Neural cell (in vitro differentiated cells): ENCODE data around the gene SLC25A36. TPM values are rescaled to one million over a fixed set of nuclear protein-coding genes. Genes with fewer than 3 reads are reported as not detected.

ENCODE experiments used
- H2AFZ ChIP-seq: fragments of 200-600, 300-800 bp; sonication (generic), shearing (Covaris generic); 2 replicates; pipeline ENCODE4 v1.6.0; 2014; ENCODE audit warnings: low read depth, mild to moderate bottlenecking, antibody characterized with exemption, low read length, moderate library complexity
- H3F3A ChIP-seq: fragments of 200-600 bp; shearing (Covaris generic); 2 replicates; pipeline ENCODE4 v1.6.1; 2016; ENCODE audit warnings: mild to moderate bottlenecking, moderate library complexity, mixed read lengths, antibody characterized with exemption, low read length; ENCODE audit not compliant: insufficient read depth, poor library complexity, severe bottlenecking
- H3K27ac ChIP-seq: fragments of 200-600, 300-800 bp; sonication (generic), shearing (Covaris generic); 2 replicates; pipeline ENCODE4 v1.5.1; 2014; ENCODE audit warnings: mild to moderate bottlenecking, low read length, moderate library complexity
- H3K27me3 ChIP-seq: fragments of 300-800, 200-600 bp; sonication (generic), shearing (Covaris generic); 2 replicates; pipeline ENCODE4 v1.6.0; 2014; ENCODE audit warnings: mild to moderate bottlenecking, low read depth, low read length, moderate library complexity; ENCODE audit not compliant: insufficient read depth
- H3K36me3 ChIP-seq: fragments of 300-800, 200-600 bp; sonication (generic), shearing (Covaris generic); 2 replicates; pipeline ENCODE4 v1.5.1; 2014; ENCODE audit warnings: mild to moderate bottlenecking, antibody characterized with exemption, low read length, moderate library complexity; ENCODE audit not compliant: insufficient read depth
- H3K4me2 ChIP-seq: fragments of 300-800, 200-600 bp; sonication (generic), shearing (Covaris generic); 2 replicates; pipeline ENCODE4 v1.6.0; 2014; ENCODE audit warnings: mild to moderate bottlenecking, low read length
- H3K4me3 ChIP-seq: fragments of 300-800, 200-600 bp; sonication (generic), shearing (Covaris generic); 2 replicates; pipeline ENCODE4 v1.5.1; 2014; ENCODE audit warnings: mild to moderate bottlenecking, low read length, moderate library complexity
- H3K79me2 ChIP-seq: fragments of 200-600 bp; shearing (Covaris generic); replicated peaks from 2 replicates; pipeline ENCODE4 v1.6.0; 2014; ENCODE audit warnings: mild to moderate bottlenecking, low read length, moderate library complexity; ENCODE audit not compliant: insufficient read depth
- H3K9ac ChIP-seq: fragments of 300-800, 200-600 bp; sonication (generic), shearing (Covaris generic); 2 replicates; pipeline ENCODE4 v1.6.1; 2016; ENCODE audit warnings: mild to moderate bottlenecking, low read length, mixed read lengths
- H3K9me2 ChIP-seq: fragments of 200-600 bp; shearing (Covaris generic); 2 replicates; pipeline ENCODE4 v1.6.1; 2016; ENCODE audit warnings: mild to moderate bottlenecking, low read length, mixed read lengths; ENCODE audit not compliant: insufficient read depth
- H3K9me3 ChIP-seq: fragments of 200-600, 300-800 bp; sonication (generic), shearing (Covaris generic); 2 replicates; pipeline ENCODE4 v1.6.1; 2016; ENCODE audit warnings: mild to moderate bottlenecking, mixed run types, low read length, moderate library complexity, mixed read lengths
- H4K20me1 ChIP-seq: fragments of 200-600 bp; shearing (Covaris generic); 2 replicates; pipeline ENCODE4 v1.6.1; 2016; ENCODE audit warnings: mild to moderate bottlenecking, mixed run types; ENCODE audit not compliant: insufficient read depth
- EP300 ChIP-seq: fragments of 450-650 bp; conservative IDR thresholded peaks from 2 replicates; pipeline ENCODE4 v1.6.1; 2014; ENCODE audit warnings: antibody characterized with exemption, mild to moderate bottlenecking, moderate library complexity; ENCODE audit not compliant: poor library complexity, severe bottlenecking
- EZH2 ChIP-seq: fragments of 200-600, 300-800 bp; shearing (Covaris generic), sonication (generic); IDR thresholded peaks from 2 replicates; pipeline ENCODE4 v1.6.1; 2014; ENCODE audit warnings: antibody characterized with exemption, low read length, borderline replicate concordance, mild to moderate bottlenecking; ENCODE audit not compliant: insufficient read depth, poor library complexity, severe bottlenecking
- MXI1 ChIP-seq: fragments of 450-650 bp; conservative IDR thresholded peaks from 2 replicates; pipeline ENCODE4 v1.6.1; 2014; ENCODE audit warnings: antibody characterized with exemption, mild to moderate bottlenecking; ENCODE audit not compliant: poor library complexity, severe bottlenecking
- POLR2AphosphoS5 ChIP-seq: IDR thresholded peaks from 2 replicates; pipeline ENCODE4 v1.6.1; 2012
- SMC3 ChIP-seq: fragments of 450-650 bp; conservative IDR thresholded peaks from 2 replicates; pipeline ENCODE4 v1.6.1; 2014; ENCODE audit warnings: antibody characterized with exemption, mild to moderate bottlenecking, moderate library complexity; ENCODE audit not compliant: poor library complexity
- TAF1 ChIP-seq: IDR thresholded peaks from 2 replicates; pipeline ENCODE4 v1.6.1; 2012; ENCODE audit warnings: low read depth
- polyA plus RNA-seq: library from polyadenylated mRNA; depleted of rRNA; stranded (reverse); fragments of >200 nt; gene quantifications from 2 replicates; pipeline ENCODE4 v1.2.3, GENCODE V29; 2014
- TF ChIP-seq, protein P1 (sequence below): fragments of 450-650 bp; IDR thresholded peaks from 2 replicates; pipeline ENCODE4 v1.5.1; 2014; ENCODE audit warnings: antibody characterized with exemption, mild to moderate bottlenecking, moderate library complexity; ENCODE audit not compliant: poor library complexity, severe bottlenecking
- TF ChIP-seq, protein P2 (sequence below): IDR thresholded peaks from 2 replicates; pipeline ENCODE4 v1.6.1; 2012; ENCODE audit warnings: borderline replicate concordance

SLC25A36 gene
- polyA plus RNA-seq, 1 donor from 2014 or later, result 227 TPM

DNA sequence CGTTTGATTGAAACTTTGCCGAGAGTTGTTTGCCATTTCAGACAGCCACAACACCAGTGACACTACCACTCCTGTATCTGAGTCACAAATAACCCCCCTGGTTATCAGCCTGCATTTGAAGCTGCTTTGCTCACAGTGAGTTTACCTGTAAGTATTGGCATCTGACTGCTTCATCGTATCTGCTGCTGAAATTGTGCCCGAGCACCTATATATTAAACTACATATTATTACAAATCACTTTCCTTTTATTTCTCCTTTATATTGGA lies 70.3 kb downstream of the SLC25A36 start:
- Histone ChIP-seq H3K79me2 (no peaks in the 10 kb centered on the region), H4K20me1 (no peaks in the 10 kb centered on the region), H3K9me2 (no peaks in the 10 kb centered on the region), H3K36me3 (no peaks in the 10 kb centered on the region), H3K9me3 (no peaks in the 10 kb centered on the region), H3K4me3 (no peak overlapping the region), H3F3A (no peaks in the 10 kb centered on the region), H2AFZ (no peak overlapping the region), H3K27me3 (no peaks in the 10 kb centered on the region), H3K27ac (no peak overlapping the region), H3K9ac (no peak overlapping the region), H3K4me2 (no peak overlapping the region)
- TF ChIP-seq EP300 (no peak), MXI1 (no peak), EZH2 (no peak), SMC3 (no peak), TAF1 (no peak), POLR2AphosphoS5 (no peak)
- TF ChIP-seq, protein P1, sequence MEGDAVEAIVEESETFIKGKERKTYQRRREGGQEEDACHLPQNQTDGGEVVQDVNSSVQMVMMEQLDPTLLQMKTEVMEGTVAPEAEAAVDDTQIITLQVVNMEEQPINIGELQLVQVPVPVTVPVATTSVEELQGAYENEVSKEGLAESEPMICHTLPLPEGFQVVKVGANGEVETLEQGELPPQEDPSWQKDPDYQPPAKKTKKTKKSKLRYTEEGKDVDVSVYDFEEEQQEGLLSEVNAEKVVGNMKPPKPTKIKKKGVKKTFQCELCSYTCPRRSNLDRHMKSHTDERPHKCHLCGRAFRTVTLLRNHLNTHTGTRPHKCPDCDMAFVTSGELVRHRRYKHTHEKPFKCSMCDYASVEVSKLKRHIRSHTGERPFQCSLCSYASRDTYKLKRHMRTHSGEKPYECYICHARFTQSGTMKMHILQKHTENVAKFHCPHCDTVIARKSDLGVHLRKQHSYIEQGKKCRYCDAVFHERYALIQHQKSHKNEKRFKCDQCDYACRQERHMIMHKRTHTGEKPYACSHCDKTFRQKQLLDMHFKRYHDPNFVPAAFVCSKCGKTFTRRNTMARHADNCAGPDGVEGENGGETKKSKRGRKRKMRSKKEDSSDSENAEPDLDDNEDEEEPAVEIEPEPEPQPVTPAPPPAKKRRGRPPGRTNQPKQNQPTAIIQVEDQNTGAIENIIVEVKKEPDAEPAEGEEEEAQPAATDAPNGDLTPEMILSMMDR, result no peak
- TF ChIP-seq, protein P2, sequence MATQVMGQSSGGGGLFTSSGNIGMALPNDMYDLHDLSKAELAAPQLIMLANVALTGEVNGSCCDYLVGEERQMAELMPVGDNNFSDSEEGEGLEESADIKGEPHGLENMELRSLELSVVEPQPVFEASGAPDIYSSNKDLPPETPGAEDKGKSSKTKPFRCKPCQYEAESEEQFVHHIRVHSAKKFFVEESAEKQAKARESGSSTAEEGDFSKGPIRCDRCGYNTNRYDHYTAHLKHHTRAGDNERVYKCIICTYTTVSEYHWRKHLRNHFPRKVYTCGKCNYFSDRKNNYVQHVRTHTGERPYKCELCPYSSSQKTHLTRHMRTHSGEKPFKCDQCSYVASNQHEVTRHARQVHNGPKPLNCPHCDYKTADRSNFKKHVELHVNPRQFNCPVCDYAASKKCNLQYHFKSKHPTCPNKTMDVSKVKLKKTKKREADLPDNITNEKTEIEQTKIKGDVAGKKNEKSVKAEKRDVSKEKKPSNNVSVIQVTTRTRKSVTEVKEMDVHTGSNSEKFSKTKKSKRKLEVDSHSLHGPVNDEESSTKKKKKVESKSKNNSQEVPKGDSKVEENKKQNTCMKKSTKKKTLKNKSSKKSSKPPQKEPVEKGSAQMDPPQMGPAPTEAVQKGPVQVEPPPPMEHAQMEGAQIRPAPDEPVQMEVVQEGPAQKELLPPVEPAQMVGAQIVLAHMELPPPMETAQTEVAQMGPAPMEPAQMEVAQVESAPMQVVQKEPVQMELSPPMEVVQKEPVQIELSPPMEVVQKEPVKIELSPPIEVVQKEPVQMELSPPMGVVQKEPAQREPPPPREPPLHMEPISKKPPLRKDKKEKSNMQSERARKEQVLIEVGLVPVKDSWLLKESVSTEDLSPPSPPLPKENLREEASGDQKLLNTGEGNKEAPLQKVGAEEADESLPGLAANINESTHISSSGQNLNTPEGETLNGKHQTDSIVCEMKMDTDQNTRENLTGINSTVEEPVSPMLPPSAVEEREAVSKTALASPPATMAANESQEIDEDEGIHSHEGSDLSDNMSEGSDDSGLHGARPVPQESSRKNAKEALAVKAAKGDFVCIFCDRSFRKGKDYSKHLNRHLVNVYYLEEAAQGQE, result no peak

DNA sequence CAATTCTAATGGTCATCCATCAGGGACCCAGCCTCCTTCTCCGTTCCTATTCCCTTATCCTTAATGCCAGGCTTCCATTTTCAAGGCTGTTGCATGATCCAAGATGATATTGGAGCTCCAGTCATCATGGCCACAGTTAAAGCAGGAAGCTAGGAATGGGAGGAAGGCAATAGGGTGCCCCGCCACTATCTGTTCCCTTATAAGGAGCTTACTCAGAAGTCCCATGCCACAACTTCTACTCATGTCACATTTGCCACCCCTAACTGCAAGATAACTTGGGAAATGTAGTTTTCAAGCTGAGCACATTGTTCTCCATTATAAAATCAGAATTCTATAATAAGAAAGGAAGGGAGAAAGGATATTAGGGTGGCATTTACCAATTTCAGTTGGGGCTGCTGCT lies 70.9 kb downstream of the SLC25A36 start:
- H3K4me2 ChIP-seq, result no peak overlapping the region
- H3K9me2 ChIP-seq, result no peaks in the 10 kb centered on the region
- H3F3A ChIP-seq, result no peaks in the 10 kb centered on the region
- H3K27ac ChIP-seq, result no peak overlapping the region
- H2AFZ ChIP-seq, result no peak overlapping the region
- TF ChIP-seq, protein P2, result no peak
- H3K79me2 ChIP-seq, result no peaks in the 10 kb centered on the region
- H3K9ac ChIP-seq, result no peak overlapping the region
- no peaks in the 10 kb centered on the region for H3K36me3 ChIP-seq
- no peaks in the 10 kb centered on the region for H3K27me3 ChIP-seq
- no peak overlapping the region for H3K4me3 ChIP-seq
- H4K20me1 ChIP-seq, result no peaks in the 10 kb centered on the region
- H3K9me3 ChIP-seq, result no peaks in the 10 kb centered on the region
